Activated CD8-positive, alpha-beta memory T cell treated with anti-CD3 and anti-CD28 coated beads, Interleukin-2, amount 50 U/mL, for 4 hours (primary cell): ENCODE results near the gene SNAP91.
"Not testable (repeated sequence)": the region's sequence is repeated elsewhere in the genome, so short reads cannot be mapped to it uniquely, and the experiment has no call there.

Source experiments
- DNase-seq: peaks from one replicate; pipeline ENCODE4 v3.0.0-alpha.2; 2020

SNAP91 gene, protein sequence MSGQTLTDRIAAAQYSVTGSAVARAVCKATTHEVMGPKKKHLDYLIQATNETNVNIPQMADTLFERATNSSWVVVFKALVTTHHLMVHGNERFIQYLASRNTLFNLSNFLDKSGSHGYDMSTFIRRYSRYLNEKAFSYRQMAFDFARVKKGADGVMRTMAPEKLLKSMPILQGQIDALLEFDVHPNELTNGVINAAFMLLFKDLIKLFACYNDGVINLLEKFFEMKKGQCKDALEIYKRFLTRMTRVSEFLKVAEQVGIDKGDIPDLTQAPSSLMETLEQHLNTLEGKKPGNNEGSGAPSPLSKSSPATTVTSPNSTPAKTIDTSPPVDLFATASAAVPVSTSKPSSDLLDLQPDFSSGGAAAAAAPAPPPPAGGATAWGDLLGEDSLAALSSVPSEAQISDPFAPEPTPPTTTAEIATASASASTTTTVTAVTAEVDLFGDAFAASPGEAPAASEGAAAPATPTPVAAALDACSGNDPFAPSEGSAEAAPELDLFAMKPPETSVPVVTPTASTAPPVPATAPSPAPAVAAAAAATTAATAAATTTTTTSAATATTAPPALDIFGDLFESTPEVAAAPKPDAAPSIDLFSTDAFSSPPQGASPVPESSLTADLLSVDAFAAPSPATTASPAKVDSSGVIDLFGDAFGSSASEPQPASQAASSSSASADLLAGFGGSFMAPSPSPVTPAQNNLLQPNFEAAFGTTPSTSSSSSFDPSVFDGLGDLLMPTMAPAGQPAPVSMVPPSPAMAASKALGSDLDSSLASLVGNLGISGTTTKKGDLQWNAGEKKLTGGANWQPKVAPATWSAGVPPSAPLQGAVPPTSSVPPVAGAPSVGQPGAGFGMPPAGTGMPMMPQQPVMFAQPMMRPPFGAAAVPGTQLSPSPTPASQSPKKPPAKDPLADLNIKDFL

DNA sequence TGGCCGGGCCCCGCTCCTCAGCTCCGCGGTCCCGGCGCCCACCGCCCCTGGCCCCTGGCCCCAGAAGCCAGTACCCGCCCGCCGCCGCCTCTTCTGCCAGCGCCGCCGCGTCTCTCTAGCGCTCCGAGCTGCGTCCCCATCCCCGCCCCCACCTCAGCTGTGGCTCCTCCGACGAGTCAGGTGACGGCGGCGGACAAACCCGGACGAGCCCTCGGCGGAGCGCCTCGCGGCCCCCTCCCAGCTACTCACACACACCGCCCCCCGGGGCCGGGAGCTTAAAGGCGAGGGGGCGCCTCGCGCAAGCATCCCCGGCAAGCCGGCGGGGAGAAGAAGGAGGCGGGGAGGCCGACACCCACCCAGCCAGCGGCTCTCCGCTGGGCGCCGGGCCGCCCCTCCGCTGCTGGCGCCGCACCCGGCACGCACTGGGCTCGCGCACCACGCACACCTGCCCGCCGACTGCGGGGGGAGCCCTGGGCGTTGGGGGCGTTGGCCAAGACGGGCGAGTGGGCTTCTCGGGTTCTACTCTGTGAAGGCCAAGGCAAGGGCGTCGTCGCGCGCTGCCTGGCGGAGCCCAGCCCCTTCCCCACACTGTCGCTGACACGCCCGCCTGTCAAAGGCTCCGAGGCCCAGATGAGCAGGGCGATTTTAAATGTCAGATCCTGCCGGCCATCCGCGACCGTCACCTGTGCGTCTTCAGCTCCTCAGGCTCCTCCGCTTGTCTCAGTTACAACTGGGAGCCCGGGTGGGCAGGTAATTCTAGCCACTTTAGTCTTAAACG lies at the start of gene SNAP91:
SNAP91 (minus strand) TSS at position 132 of the 778 bp plus-strand sequence. CDS start 1,174 bp downstream, outside the sequence.
- DNase-seq, result no peak

DNA sequence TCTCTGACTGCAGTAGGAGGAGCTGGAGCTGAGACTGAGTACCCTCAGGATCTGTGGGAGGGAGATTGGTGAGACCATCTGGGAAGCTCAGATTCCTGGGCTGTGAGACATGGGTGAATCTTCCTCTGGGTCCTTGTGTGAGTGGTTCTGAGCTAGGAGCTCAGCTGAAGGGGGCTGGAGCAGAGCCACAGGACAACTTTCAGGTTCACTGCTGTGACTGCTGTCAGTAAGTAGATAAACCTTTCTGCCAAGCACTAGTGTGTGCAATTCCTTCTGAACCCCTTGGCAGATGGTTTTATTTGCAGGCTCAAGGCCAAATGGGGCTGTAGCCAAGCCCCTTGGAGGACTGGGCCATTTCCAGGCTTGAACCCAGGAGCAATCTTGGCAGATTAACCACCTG lies 49.6 kb upstream of the SNAP91 start:
- no peak for DNase-seq

DNA sequence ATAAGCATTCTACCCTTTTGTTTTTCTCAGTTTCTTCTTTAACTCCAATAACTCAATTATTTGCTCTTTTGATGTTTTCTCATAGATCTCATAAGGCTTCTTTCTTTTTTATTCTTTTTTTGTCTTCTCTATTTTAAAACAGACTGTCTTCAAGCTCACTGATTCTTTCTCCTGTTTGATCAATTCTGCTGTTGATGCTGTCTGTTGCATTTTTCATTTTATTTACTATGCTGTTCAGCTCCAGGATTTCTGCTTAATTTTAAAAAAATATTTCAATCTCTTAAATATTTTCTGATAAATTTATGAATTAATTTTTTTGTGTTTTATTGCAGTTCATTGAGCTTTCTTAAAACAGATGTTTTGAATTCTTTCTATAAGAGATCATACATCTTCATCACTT lies 48.1 kb upstream of the SNAP91 start:
- DNase-seq, result no peak

DNA sequence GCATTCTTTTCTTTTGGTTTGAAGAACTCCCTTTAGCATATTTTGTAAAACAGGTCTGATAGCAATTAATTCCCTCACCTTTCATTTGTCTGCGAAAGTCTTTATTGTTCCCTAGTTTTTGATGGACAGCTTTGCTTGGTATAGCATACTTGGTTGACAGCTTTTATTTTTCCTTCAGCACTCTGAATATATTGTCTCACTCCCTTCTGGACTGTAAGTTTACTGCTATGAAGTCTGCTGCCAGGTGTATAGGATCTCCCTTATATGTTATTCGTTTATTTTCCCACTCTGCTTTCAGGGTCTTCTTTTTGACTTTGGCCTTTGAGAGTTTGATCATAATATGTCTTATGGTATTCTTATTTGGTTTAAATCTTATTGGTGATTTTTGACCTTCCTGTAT lies 47.7 kb upstream of the SNAP91 start:
- DNase-seq, result no peak

DNA sequence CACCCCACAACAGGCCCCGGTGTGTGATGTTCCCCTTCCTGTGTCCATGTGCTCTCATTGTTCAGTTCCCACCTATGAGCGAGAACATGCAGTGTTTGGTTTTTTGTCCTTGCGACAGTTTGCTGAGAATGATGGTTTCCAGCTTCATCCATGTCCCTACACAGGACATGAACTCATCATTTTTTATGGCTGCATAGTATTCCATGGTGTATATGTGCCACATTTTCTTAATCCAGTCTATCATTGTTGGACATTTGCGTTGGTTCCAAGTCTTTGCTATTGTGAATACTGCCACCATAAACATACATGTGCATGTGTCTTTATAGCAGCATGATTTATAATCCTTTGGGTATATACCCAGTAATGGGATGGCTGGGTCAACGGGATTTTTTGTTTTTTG lies 43.5 kb upstream of the SNAP91 start:
- not testable (repeated sequence) for DNase-seq

DNA sequence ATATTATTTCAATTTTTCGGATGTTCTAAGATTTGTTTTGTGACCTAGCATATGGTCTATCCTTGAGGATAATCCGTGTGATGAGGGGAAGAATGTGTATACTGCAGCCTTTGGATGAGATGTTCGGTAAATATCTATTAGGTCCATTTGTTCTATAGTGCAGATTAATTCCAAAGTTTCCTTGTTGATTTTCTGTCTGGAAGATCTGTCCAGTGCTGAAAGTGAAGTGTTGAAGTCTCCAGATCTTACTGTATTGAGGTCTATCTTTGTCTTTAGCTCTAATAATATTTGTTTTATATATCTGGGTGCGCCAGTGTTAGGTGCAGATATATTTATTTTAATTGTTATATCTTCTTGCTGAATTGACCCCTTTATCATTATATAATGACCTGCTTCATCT lies 32.2 kb upstream of the SNAP91 start:
- no peak for DNase-seq

DNA sequence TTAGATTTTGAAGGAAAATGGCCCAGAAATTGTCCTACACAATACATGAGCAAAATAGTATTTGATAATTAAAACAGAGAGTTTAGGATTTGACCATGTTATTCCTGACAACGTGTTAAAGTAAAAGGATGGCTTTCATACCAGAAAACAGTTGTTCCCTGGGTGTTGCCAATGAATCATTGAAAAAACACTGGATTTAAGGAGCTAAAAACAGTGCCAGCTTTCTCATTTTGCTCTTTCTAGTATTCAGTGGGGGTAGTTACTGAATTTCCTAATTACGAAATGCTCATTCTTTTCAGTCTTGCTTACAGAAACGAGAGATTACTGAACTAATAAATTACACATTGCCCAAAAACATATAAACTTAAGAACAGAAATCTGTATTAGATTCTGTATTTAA lies 26.6 kb upstream of the SNAP91 start:
- no peak for DNase-seq

DNA sequence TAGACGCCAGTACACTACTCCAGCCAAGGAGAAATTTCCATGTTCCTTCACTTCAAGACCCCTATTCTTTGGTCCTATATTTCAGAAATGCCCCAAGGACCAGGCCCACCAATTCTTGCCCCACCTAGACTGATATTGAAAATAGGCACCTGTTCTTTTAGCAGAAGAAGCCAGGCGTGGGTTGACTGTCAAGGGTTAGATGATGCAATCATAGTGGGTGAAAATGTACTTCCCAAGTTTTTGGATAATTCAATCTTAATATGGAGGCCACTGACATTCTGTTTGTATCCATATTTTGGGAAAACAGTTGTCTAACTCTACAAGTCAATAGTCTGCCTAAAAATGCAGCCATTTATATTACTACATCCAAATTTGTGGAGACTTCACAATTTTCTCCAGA lies 21.0 kb upstream of the SNAP91 start:
- no peak for DNase-seq

DNA sequence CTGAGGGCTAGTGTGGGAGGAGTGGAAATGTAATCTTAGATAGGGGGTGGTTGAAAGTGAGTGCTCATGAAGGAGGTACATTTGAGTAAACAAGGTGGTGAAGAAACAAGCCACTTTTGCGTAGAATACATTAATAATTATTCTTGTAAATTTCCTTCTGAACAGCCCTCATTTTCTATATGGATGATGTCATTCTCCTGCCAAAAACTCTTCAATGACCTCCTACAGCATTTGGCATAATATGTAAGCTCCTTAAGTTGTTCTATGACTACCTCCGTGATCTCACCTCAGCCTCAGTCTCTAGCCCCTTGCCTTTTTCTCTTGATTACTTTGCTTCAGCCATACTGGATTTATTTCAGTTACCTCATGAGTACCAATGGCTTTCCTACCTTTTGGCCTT lies 14.0 kb upstream of the SNAP91 start:
- DNase-seq, result no peak

DNA sequence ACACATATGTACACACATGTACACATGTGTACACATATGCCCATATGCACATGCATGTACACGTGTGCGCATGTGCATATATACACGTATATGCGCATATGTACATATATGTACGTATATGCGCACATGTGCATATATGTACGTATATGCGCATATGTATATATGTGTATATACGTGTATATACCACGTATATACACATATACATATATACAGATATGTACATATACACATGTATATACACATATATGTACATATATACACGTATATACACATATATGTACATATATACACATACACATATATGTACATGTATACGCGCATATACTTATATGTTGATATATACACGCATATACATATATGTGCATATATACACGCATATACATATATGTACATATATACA lies 8.9 kb upstream of the SNAP91 start:
- no peak for DNase-seq

DNA sequence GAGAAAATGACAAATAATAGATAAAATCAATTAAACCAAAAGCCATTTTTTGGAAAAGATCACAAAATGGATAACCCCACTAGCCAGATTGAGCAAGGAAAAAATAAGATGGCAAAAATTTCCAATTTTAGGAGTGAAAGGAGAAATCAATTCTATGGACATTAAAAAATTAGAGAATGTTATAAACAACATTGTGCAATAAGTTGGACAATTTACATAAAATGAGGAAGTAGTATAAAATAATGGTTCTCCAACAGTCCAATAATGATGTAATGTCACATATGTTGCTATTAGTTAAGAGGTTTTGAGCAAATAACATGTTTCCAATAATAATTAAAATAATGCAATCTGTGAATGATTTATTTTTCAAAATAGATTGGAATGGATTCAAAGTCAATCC lies 3.1 kb upstream of the SNAP91 start:
- no peak for DNase-seq

DNA sequence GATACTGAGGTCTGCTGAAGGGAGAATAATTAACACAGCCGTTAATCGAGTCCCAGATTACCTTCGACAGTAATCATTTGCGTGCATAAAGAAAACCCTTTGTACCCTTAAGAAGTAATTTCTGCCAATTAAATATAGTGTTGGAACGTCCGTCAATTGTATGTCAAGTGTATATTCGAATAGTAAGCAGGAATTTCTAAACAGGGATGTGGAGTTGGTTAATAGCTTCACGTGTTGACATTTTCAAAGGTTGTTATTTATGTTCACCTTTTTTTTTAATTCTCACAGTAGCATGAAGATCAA lies 798 bp upstream of the SNAP91 start:
- no peak for DNase-seq

DNA sequence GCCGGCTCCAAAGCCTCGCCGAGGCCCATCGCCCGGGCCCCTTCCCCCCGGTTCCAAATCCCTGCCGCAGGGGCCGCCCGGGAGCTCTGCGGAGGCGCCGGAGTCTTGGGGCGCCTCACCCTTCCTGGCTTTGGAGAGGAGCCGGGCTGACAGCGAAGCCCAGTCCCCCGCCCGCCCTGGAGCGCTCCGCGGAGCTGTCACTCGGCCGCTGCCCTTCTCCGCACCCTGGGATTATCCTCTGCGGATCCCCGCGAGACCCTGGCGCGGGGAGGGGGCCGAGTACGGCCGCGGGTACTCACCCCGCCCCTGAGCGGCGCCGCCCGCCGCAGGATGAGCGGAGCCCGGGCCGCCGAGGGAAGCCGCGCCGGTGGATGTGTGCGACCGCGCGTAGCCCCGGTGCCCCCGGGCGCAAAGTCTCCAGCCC lies 343 bp downstream of the SNAP91 start:
- no peak for DNase-seq

DNA sequence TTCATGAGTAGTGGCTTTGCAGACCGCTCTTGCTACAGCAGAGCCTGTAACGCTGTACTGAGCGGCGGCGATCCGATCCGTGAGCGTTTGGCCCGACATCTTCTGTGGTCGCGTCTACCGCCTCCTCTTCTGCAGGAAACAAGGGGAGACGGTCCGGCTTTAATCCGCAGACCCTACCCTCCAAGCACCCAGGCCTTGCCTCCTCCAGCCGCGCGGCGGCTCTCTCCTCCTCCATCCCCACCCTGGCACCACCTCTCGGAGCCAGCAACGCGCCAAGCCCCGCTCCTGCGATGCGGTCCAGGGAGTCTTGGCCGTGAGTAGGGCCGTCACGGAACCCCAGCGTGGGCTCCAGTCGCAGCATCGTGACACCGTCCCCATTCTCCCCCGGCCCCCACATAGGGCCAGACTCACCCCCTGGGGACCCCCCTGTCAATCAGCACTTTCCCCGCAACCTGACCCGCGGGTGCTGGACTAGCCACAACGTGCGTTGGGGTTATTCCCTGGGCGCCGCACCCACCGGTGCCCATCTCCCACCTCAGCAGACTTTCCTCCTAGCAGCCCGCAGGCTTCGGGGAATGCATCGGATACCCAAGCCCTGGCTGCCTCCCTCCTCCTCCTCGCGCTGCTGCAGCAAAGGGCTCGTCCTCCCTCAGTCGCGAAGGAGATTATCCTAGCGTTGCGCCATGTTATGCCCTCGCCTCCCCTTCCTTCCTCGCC lies 914 bp downstream of the SNAP91 start:
- no peak for DNase-seq

DNA sequence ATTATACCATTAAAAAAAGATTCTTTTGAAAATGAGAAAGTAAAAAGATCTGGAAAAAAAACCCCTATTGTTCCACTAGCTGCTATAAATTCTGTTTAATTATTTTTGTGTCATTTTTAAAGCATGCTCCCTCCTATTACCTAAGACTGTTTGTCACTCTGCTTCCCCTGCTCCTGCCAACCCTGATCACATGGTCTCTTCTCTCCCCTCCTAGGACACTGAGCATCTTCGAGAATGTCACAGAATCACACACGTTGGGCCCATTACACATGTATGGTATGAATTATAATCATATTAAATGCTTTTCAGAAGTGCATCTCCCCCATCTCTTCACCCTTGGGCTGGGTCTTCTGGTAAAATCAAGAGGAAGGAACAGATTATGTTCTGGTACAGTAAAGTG lies 6.2 kb downstream of the SNAP91 start:
- no peak for DNase-seq

DNA sequence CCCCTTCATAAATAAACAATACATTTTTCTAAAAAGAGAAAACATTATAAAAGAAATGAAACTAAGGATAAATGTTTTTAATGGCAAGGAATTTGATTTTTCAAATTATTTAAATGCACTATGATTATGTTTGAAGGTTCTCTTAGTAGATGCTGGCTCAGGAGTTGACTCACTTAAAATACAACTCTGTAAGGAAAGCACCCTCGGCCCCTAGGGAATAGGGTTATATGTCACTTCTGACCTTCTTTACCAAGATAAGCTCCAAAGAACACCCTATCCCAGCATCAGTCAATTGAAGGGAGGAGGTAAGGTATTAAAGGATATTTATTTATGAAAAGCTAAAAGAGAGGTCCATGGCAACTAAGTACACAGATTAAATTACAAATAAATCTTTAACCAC lies 6.8 kb downstream of the SNAP91 start:
- no peak for DNase-seq

DNA sequence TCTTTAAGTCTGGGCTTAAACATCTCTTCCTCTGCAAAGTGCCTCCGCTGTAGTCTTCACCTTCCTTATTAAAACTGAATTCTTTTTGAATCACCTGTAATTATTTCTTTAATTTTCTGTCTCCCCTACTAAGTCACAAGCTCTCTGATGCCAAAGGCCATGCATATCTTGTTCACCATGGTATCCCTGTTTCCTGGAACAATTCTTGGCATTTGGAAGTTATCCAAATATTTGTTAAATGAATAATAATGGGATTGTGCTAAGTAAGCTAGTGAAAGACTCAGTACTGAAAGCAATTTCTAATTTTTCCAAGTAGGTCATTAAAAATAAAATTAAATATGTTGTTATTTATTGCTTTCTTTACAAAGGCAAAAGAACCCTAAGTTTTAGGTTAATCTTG lies 12.2 kb downstream of the SNAP91 start:
- no peak for DNase-seq

DNA sequence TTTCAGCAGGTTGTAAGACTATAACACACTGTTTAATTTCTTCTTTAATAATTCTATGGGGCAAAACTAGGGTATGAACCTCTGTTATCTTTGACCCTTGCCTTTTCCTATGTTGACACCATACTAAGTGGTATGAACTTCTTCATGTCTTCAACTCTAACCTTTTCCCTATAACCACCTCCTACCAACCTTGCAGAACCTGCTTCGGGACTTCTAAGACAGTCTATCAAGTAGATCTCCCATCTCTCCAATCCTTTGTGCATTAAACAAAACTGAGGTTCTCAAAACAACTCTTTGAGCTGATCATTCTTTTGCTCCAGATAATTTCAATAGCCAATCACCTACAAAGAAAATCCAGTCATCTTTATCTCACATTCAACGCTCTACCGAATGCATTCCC lies 23.4 kb downstream of the SNAP91 start:
- DNase-seq, result no peak

DNA sequence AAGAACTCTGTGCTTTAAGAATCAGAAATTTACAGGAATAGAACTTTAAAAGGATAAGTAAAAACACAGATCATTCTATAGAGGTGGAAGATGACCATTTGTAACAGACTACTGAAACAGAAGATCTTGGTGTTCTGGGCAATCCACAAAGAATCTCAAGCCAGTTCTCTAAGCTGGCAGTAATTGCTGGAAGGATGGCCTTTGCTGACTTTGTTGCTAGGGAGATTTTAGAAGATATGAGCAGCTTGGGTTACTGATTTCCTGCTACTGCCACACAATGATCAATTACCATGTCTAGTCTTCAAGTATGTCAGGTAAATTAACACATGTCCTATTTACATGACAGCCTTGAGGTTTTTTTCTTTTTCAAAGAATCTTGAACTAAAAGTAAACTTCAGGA lies 31.1 kb downstream of the SNAP91 start:
- DNase-seq, result no peak

DNA sequence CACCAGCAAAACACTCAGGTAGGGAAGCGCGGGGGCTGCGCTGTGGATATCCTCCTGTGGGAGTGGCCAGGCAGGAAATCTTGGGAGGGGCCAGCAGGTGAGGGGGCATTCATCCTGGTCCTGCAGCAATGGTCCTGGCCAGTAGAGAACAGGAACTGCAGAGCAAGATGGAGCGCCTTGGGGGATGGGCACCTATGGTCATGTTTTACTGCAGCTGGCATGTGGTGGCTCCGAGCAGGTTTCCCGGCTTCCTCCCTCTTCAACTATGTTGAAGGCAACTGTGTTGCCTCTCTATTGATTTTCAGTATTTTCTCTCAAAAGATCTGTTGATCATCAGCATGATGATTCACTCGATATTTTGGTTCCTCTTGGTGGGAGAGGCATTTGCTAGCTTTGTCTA lies 70.9 kb downstream of the SNAP91 start:
- DNase-seq, result no peak

DNA sequence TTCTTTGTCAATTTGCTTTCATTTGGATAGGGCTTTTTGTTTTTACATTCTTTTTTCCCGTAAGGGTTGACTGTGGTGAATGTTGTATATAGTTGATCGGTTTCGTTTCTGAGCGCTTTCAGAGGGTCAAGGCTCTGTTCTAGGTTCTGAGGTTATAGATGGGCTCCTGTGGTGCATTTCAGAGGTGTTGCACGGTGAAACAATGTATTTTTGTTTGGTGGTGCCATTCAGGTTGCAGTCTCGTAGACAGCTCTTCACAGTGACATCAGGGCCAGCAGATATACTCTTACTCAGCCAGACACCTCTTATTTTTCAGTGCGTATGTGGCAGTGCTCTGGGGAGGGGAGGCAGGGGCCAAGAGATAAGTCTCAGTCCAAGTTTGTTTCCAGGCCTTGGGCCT lies 72.1 kb downstream of the SNAP91 start:
- no peak for DNase-seq

DNA sequence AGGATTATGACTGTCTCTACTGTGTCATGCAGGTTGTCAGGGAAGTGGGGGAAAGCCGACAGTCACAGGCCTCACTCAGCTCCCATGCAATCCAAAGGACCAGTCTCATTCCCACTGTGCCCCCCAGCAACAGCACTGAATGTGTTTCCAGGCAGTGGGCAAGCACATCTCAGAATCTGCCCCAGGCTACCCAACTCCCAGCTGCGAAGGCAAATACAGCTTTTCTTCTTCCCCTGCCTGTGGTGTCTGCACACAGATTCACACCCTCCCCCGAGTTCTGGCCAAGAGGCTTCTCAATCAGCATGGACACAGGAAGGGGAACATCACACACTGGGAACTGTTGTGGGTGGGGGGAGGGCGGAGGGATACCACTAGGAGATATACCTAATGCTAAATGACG lies 75.3 kb downstream of the SNAP91 start:
- no peak for DNase-seq

DNA sequence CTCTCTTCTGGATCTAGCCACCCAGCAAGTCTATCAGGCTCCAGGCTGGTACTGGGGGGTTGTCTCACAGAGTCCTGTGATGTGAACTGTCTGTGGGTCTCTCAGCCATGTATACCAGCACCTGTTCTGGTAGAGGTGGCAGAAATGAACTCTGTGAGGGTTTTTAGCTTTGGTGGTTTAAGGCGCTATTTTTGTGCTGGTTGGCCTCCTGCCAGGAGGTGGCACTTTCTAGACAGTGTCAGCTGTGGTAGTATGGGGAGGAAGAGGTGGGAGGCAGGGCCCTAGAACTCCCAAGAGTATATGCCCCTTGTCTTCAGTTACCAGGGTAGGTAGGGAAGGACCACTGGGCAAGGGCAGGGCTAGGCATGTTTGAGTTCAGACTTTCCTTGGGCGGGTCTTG lies 75.8 kb downstream of the SNAP91 start:
- DNase-seq, result no peak
